ENCODE measurements around the gene MPZL1.

Gene MPZL1

GRCh38 chr1:167837326-167837725 is 115.5 kb downstream of the MPZL1 start:
- FAIRE-seq (no peak), DNase-seq (ENCODE audit: insufficient read length, low spot score) (no peak)

- DNase-seq (ENCODE audit: insufficient read length, low spot score) (no peak), FAIRE-seq (no peak)
Observed at GRCh38 chr1:167839009-167839408, 117.2 kb downstream of the MPZL1 start.

Measured in HTR-8/SVneo (cell line).